Neural progenitor cell (in vitro differentiated cells): ENCODE data around the gene GUCY1B1.
A peak's percentile ranks its signal among the peaks of the same experiment; 100 is the strongest.

Source experiments
- CTCF ChIP-seq: fragments of 200-600 bp; sonication (generic); IDR thresholded peaks from 2 replicates; pipeline ENCODE4 v1.5.1; 2017; ENCODE audit warnings: antibody characterized with exemption, mild to moderate bottlenecking
- EZH2 ChIP-seq: fragments of 200-600 bp; sonication (generic); IDR thresholded peaks from 2 replicates; pipeline ENCODE4 v1.6.1; 2017; ENCODE audit warnings: antibody characterized with exemption, mild to moderate bottlenecking, moderate library complexity
- EZH2phosphoT487 ChIP-seq: fragments of 200-600 bp; sonication (generic); IDR thresholded peaks from 2 replicates; pipeline ENCODE4 v1.6.1; 2017; ENCODE audit warnings: antibody characterized with exemption

GRCh38 chr4:155795991-155796390, 37.2 kb downstream of the GUCY1B1 start:
- TF ChIP-seq CTCF: peak; percentile 54
- TF ChIP-seq EZH2: no peak
- no peak for TF ChIP-seq EZH2phosphoT487
